GM10266 (cell line): Measurements from ENCODE around the gene ZNF236.

Source experiments
- DNase-seq: peaks from one replicate; pipeline ENCODE4 v3.0.0; 2012; ENCODE audit errors: extremely low spot score
- CTCF ChIP-seq: IDR thresholded peaks from 2 replicates; pipeline ENCODE4 v1.5.1; 2012; ENCODE audit warnings: mild to moderate bottlenecking, low read depth; ENCODE audit not compliant: control insufficient read depth, insufficient read depth; ENCODE audit errors: missing control alignments

ZNF236 gene

GRCh38 chr18:76982841-76983583 lies 160.7 kb downstream of the ZNF236 start:
- TF ChIP-seq CTCF: peak; percentile 93

GRCh38 chr18:76983613-76984051 lies 161.3 kb downstream of the ZNF236 start:
- no peak for DNase-seq
- no peak for TF ChIP-seq CTCF

More at GRCh38 chr18:76982841-76983583, 160.7 kb downstream of the ZNF236 start:
- DNase-seq: peak; percentile 90

- TF ChIP-seq CTCF: no peak
- no peak for DNase-seq
Measured at GRCh38 chr18:76984193-76985155, 162.1 kb downstream of the ZNF236 start.

GRCh38 chr18:76985156-76985950 lies 163.0 kb downstream of the ZNF236 start:
- no peak for DNase-seq

GRCh38 chr18:76985951-76986236 lies 163.5 kb downstream of the ZNF236 start:
- TF ChIP-seq CTCF: no peak
- DNase-seq: no peak

More at GRCh38 chr18:76985156-76985950, 163.0 kb downstream of the ZNF236 start:
- no peak for TF ChIP-seq CTCF

- TF ChIP-seq CTCF: no peak
- DNase-seq: no peak
Measured at GRCh38 chr18:76986406-76986805, 164.0 kb downstream of the ZNF236 start.
